AG08396 (cell line): ENCODE results near the gene NID2.

Source experiments
- DNase-seq: peaks from one replicate; pipeline ENCODE4 v3.0.0; 2012; ENCODE audit warnings: low spot score, mixed read lengths

Gene NID2

GRCh38 chr14:52025310-52025709 lies 43.5 kb downstream of the NID2 start:
- DNase-seq: peak; percentile 64

- peak; percentile 65 for DNase-seq
Observed at GRCh38 chr14:52023518-52023917, 45.3 kb downstream of the NID2 start.

- DNase-seq: no peak
Observed at GRCh38 chr14:52021957-52022600, 46.8 kb downstream of the NID2 start.

DNA sequence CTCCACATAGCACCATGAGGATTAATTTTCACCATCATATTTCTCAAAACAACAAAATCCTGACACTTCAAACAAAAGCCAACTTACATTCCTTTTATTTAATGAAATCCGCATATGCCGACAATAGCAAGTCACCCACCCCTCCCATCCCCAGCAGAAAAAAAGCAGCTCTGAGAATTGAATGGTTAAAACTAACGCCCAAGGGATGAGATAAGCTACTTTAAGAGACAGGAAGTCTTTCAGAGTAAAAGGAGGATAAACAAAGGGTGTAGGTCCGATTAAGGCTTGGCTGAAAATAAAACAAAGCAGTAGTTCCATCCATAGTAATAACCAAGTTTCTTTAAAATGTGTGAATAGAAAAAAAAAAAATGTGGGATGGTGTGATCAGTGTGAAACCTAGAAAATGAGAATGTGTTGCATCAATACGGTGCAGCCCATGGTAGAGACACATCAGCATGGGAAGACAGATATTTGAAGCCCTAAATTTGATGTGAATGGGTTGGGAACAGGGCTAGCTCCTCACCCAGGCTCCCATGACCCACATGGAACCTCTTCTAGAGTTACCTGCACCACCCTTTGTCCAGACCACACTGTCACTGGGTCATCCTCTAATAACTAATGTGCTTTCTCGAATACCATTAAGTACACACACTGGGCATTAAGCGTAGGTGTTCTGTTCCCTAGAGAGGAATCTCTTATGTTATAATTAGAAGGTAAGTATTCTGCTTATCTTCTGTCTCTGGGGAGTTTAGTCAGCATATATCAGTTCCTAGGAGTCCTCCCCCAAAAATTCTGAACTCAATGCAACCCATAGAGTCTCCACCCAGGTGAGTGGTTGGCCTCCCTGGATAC lies 47.8 kb downstream of the NID2 start:
- DNase-seq: no peak

DNA sequence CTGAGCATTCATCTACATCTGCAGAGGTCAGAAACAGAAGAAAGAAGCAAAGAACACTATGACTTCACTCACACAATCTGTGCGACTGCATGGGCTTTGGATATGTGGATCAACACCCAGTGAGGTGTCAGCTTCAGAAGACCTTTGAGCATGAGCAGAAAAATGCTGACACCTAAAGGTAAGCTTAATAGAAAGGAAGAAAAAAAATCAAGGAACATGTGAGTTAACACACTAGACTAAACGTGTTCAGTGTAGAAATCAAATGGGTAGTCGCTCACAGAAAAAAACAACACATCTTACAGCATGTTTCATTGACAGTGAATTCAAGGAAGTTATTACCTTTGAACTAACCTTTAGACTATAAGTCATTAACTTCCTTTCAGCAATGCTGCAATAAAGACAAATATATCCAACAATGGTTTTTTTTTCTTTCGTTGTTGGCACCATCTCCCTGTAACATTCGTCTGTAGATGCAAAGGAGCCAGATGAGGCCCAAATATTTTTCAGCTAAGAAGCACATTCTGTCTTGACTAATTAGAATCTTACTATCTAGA lies 48.6 kb downstream of the NID2 start:
- DNase-seq: no peak

GRCh38 chr14:52018970-52019369 lies 49.9 kb downstream of the NID2 start:
- no peak for DNase-seq

GRCh38 chr14:52018252-52018651 lies 50.6 kb downstream of the NID2 start:
- no peak for DNase-seq

DNA sequence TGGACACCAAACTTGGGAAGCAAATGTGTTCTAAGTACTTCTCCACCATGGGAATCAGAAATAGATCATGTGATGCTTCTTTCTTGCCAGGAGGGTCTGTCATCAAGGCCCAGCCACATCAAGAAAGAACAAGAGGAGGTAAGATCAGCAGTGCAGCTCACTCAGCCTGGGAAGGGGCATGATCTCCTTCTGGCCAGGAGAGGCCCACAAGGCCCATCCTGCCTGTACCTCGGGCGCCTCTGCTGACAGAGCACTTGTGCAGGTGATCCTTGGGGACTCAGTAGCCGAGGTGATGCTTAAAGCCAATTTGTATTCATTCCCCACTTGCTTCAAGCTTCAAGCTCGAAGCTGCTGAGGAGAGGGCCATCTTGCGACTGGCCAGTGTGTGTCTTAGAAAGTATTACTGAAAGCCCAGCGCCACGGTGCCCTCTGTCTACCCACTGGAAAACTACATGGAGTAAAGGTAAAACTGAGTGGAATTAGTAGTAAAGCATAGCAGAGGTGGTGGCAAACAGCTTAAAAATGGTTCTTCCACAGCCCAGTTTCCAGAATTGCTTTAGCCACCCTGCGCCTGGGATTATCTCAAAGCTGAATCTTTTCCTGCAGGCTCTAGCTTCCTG lies 53.3 kb downstream of the NID2 start:
- DNase-seq: no peak

DNA sequence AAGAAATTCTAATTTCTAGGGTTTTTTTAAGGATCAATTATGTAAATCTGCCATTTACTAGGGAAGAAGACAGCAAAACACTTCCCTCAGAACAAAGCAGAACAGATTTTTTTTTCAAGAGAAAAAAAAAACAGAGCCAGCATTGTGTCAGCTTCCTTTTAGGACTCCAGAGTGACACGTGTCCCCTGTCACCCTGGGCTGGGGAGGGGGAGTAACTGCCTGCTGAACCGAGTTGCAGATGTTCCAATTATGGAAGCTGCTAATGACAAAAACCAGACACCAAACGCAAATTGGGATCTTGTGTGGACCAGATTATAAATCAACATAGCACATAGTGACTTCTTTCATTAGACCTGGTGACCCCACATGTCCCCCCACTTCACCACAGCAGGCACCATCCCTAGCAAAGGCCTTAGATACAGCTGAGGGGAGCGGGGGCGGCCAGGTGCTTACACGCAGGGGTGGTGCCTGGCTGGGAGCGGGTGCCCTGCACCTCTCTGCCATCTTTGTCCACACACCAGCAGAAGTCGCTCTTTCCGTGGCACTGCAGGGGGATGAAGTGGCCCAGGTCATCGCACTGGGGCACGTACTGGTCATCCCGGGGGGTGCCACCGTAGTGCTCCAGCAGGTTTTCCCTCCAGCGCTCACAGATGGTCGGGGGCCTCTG lies 54.1 kb downstream of the NID2 start:
- no peak for DNase-seq

GRCh38 chr14:52013984-52014600 lies 54.8 kb downstream of the NID2 start:
- no peak for DNase-seq

- DNase-seq: no peak
Observed at GRCh38 chr14:52012635-52013034, 56.2 kb downstream of the NID2 start.

DNA sequence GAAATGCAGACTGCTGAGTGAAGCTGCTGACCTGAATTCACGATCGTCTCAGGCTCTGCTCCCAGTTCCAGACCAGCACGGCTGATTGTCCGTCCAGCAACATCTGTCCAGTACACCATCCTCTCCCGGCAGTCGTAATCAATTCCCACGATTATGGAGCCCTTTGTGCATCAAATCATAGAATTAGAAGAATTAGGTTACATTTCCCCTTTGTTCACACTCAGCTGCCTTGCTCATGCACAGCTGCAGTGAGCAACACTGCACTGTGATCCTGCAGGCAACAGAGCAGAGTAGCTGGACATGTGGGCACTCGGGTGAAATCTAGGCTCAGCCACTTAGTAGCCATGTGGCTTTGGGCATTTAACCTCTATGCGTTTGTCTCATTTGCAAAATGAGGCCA lies 57.3 kb downstream of the NID2 start:
- no peak for DNase-seq

DNA sequence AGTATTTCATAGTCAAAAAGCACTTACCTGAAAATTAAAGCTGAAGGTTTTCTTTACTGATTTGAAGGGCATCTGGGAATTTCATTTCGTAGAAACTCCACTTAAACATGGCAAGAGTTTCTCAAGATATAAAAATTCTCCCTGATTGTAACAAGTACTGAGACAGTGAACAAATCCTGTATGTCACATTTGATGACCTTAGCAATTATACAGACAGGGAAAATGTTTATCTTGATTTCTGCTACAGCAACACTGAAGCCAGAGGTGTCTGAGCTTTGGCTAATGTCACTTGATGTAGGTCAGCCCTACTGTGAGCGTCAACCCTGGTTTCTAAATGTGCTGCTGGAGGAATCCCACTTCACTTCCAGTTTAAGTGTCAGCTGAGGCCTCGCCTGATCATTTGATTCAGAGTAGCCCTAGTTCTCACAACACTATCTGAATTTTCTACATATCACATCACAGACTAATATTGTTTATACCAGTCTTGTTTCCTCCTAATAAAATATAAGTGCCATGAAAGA lies 58.6 kb downstream of the NID2 start:
- no peak for DNase-seq

DNA sequence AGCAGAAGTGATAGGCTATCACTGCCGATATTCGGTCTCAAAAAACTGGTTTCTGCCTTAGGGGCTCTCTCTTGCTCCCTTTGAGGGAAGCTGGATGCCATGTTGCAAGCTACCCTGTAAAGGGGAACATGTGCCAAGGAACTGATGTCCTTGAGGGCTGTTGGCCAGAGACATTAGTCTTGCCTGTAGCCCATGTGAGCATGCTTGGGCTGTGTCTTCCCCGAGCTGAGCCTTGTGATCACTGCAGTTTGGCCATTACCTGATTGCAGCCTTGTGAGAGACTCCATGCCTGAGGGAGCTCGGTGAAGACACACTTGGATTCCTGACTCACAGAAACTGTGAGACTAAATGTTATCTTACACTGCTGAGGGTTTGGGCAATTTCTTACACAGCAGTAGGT lies 60.7 kb downstream of the NID2 start:
- no peak for DNase-seq

DNA sequence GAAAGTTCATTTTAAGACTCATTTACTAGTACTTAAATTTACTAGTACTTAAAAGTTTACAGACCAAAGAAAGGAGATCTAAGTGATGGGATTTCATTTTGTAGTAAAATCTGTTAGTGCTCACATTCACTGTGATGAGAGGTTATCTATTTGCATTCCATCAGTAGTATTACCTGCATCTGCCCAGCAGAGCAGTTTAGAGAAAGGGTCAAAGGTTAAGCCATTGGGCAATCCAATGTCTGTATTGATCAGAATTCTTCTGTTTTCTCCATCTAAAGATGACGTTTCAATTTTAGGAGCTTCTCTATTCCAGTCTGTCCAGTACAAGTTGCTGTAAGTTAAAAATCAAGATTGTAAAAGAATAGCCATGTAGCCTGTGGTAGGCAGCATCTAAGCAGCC lies 61.2 kb downstream of the NID2 start:
- no peak for DNase-seq

- DNase-seq: no peak
Observed at GRCh38 chr14:52007211-52007610, 61.6 kb downstream of the NID2 start.

DNA sequence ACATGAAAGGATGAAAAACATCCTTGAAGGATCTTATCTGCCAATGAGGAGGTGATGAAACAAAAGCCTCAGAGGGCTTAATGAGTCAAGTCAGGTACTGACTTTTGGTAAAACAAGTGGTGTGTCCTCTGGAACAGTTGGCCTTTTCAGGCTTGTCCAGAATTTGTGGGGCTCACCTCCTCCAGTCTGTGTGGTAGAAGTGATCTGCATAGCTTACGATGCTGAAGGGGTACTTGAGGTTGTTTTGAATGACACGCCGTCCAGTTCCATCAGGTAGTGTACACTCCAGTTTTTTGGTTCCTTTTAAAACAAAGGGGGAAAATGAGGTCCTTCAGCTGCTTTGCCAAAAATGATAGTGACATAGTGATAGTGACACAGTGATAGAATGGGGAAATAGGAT lies 62.5 kb downstream of the NID2 start:
- DNase-seq: no peak

DNA sequence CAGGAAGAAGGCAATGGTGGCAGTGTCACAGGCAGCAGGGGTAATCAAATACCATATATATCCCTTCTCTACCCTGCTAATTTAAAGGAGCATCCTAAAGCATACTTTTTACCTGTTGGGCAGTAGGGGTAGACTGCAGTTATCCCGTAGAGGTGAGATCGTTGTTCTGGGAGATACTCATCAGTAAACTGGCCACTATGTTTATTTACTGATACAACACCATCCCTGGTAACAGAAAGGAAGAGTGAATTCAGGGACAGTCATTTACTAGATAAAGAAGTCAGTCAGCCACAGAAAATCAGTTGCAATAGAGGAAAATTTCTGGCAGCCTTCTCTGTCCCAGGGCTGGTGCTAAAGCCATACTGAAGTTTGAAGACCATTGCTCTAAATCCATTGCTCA lies 63.2 kb downstream of the NID2 start:
- DNase-seq: no peak

- DNase-seq: no peak
Observed at GRCh38 chr14:52003324-52003723, 65.5 kb downstream of the NID2 start.

DNA sequence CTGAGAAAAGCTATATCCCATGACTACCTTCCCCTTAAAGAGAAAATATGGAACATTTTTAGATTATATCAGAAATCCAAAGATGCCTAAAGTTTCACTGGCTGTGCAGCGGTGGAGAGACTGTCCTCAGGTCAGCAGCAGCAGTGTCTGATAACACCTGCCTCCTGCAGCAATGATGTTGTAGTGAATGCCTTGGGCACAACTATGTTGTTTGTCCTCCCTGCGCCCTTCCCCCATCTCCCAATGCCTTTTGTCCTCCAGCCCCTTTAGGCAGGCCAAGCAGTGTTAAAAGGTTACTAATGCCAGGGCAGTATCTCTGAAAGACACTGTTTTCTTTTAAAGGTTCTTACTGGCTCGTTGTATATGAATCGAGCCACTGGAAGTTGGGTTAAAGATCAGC lies 66.3 kb downstream of the NID2 start:
- DNase-seq: no peak

DNA sequence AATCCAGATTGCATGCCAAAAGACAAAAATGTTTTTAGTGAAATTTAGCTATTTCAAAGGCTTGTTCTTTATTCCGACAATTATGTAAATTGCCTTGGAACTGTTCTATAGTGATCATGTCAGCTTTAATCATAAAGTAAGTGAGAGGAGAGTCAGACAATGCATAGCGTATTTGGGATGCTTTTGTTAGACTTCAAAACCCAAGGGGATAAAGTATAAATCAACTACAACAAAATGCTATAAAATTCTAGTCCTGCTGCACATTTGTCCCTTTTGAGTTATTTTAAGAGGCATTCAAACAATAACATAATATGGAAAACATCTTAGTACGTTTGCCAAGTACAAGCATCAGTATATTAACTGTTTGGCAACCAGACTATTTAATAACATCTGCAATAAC lies 68.2 kb downstream of the NID2 start:
- DNase-seq: no peak
